Mucosa of stomach (tissue), 1 donor: Measurements from ENCODE around the gene HPS1.

ENCODE experiments used
- H3K27me3 ChIP-seq: one replicate; pipeline ENCODE4 v1.7.0; 2013; ENCODE audit warnings: mild to moderate bottlenecking, low read length; ENCODE audit not compliant: control insufficient read depth, insufficient read depth
- H3K36me3 ChIP-seq: one replicate; pipeline ENCODE4 v1.7.0; 2013; ENCODE audit warnings: low read length; ENCODE audit not compliant: control insufficient read depth, insufficient read depth
- H3K4me1 ChIP-seq: one replicate; pipeline ENCODE4 v1.7.0; 2013; ENCODE audit warnings: mild to moderate bottlenecking, low read length; ENCODE audit not compliant: control insufficient read depth, insufficient read depth
- H3K4me3 ChIP-seq: one replicate; pipeline ENCODE4 v1.7.0; 2013; ENCODE audit warnings: low read length
- H3K9ac ChIP-seq: one replicate; pipeline ENCODE4 v1.7.0; 2013; ENCODE audit warnings: mild to moderate bottlenecking, low read length, moderate library complexity
- H3K9me3 ChIP-seq: one replicate; pipeline ENCODE4 v1.7.0; 2013; ENCODE audit warnings: mild to moderate bottlenecking, low read length, moderate library complexity; ENCODE audit not compliant: control insufficient read depth
- donor health status: Pancreatic carcinoma.

HPS1 gene

GRCh38 chr10:98460837-98461499 is 14.2 kb upstream of the HPS1 start:
- H3K9me3 ChIP-seq = no peaks in the 10 kb centered on the region
- H3K36me3 ChIP-seq = no peaks in the 10 kb centered on the region
- no peak overlapping the region for H3K9ac ChIP-seq
- no peak overlapping the region for H3K4me3 ChIP-seq
- peaks cover 8% of the 10 kb centered on the region for H3K27me3 ChIP-seq
- H3K4me1 ChIP-seq = peaks cover 17% of the 10 kb centered on the region

GRCh38 chr10:98458809-98459784 is 12.4 kb upstream of the HPS1 start:
- Histone ChIP-seq H3K9me3 (no peaks in the 10 kb centered on the region), H3K9ac (no peak overlapping the region), H3K4me3 (no peak overlapping the region), H3K36me3 (no peaks in the 10 kb centered on the region), H3K4me1 (peaks cover 17% of the 10 kb centered on the region), H3K27me3 (peaks cover 8% of the 10 kb centered on the region)

- Histone ChIP-seq H3K9ac (no peak overlapping the region), H3K4me1 (peaks cover 17% of the 10 kb centered on the region), H3K4me3 (no peak overlapping the region), H3K27me3 (peaks cover 14% of the 10 kb centered on the region), H3K9me3 (no peaks in the 10 kb centered on the region), H3K36me3 (no peaks in the 10 kb centered on the region)
Observed at GRCh38 chr10:98457721-98458120, 11.0 kb upstream of the HPS1 start.

- Histone ChIP-seq H3K27me3 (peaks cover 15% of the 10 kb centered on the region), H3K9ac (no peak overlapping the region), H3K4me1 (peaks cover 17% of the 10 kb centered on the region)
Observed at GRCh38 chr10:98456686-98457482, 10.1 kb upstream of the HPS1 start.

GRCh38 chr10:98456043-98456570 is 9.4 kb upstream of the HPS1 start:
- H3K9me3 ChIP-seq = no peaks in the 10 kb centered on the region
- no peaks in the 10 kb centered on the region for H3K36me3 ChIP-seq
- H3K9ac ChIP-seq = no peak overlapping the region
- H3K4me3 ChIP-seq = no peak overlapping the region
- peaks cover 15% of the 10 kb centered on the region for H3K27me3 ChIP-seq
- H3K4me1 ChIP-seq = peaks cover 13% of the 10 kb centered on the region

More at GRCh38 chr10:98456686-98457482, 10.1 kb upstream of the HPS1 start:
- H3K9me3 ChIP-seq = no peaks in the 10 kb centered on the region
- no peaks in the 10 kb centered on the region for H3K36me3 ChIP-seq
- no peak overlapping the region for H3K4me3 ChIP-seq

- Histone ChIP-seq H3K9me3 (no peaks in the 10 kb centered on the region), H3K36me3 (no peaks in the 10 kb centered on the region), H3K4me3 (no peak overlapping the region), H3K9ac (no peak overlapping the region), H3K27me3 (peaks cover 15% of the 10 kb centered on the region), H3K4me1 (no peaks in the 10 kb centered on the region)
Observed at GRCh38 chr10:98453729-98454128, 7.0 kb upstream of the HPS1 start.

GRCh38 chr10:98450618-98451017 is 3.9 kb upstream of the HPS1 start:
- no peaks in the 10 kb centered on the region for H3K9me3 ChIP-seq
- peaks cover 7% of the 10 kb centered on the region for H3K27me3 ChIP-seq
- no peak overlapping the region for H3K4me3 ChIP-seq
- no peaks in the 10 kb centered on the region for H3K36me3 ChIP-seq
- H3K9ac ChIP-seq = no peak overlapping the region
- peaks cover 9% of the 10 kb centered on the region for H3K4me1 ChIP-seq

GRCh38 chr10:98449287-98449686 is 2.6 kb upstream of the HPS1 start:
- Histone ChIP-seq H3K4me3 (no peak overlapping the region), H3K9me3 (no peaks in the 10 kb centered on the region), H3K27me3 (peaks cover 7% of the 10 kb centered on the region), H3K9ac (no peak overlapping the region), H3K36me3 (peaks cover 4% of the 10 kb centered on the region), H3K4me1 (peaks cover 11% of the 10 kb centered on the region)

- Histone ChIP-seq H3K4me1 (peaks cover 11% of the 10 kb centered on the region), H3K4me3 (peak overlapping the region; percentile 88), H3K27me3 (no peaks in the 10 kb centered on the region), H3K36me3 (peaks cover 11% of the 10 kb centered on the region), H3K9ac (peak overlapping the region; percentile 93), H3K9me3 (no peaks in the 10 kb centered on the region)
Observed at GRCh38 chr10:98446151-98446660, 529 bp downstream of the HPS1 start.

GRCh38 chr10:98445200-98445812 is 1.4 kb downstream of the HPS1 start:
- Histone ChIP-seq H3K4me1 (peaks cover 11% of the 10 kb centered on the region), H3K27me3 (no peaks in the 10 kb centered on the region), H3K4me3 (peak overlapping the region; percentile 88), H3K9me3 (no peaks in the 10 kb centered on the region), H3K36me3 (peaks cover 11% of the 10 kb centered on the region), H3K9ac (peak overlapping the region; percentile 93)

- H3K36me3 ChIP-seq = peaks cover 11% of the 10 kb centered on the region
Observed at GRCh38 chr10:98444314-98445006, 2.3 kb downstream of the HPS1 start.

More at GRCh38 chr10:98444314-98445006, 2.3 kb downstream of the HPS1 start:
- Histone ChIP-seq H3K27me3 (no peaks in the 10 kb centered on the region), H3K9ac (no peak overlapping the region), H3K4me1 (peaks cover 11% of the 10 kb centered on the region), H3K9me3 (no peaks in the 10 kb centered on the region), H3K4me3 (no peak overlapping the region)
